NCI-H69 (cell line): ENCODE data around the gene TMEM163.
"Not testable (repeated sequence)": the region's sequence is repeated elsewhere in the genome, so short reads cannot be mapped to it uniquely, and the experiment has no call there.

Experiments used
- DNase-seq: peaks from one replicate; lab custom pipeline; 2025; lab: John Stamatoyannopoulos, UW

Gene TMEM163

GRCh38 chr2:134665727-134666506 lies 52.9 kb downstream of the TMEM163 start:
- no peak for DNase-seq

GRCh38 chr2:134663451-134664450 lies 55.0 kb downstream of the TMEM163 start:
- DNase-seq: no peak

GRCh38 chr2:134662751-134663150 lies 56.0 kb downstream of the TMEM163 start:
- no peak for DNase-seq

DNA sequence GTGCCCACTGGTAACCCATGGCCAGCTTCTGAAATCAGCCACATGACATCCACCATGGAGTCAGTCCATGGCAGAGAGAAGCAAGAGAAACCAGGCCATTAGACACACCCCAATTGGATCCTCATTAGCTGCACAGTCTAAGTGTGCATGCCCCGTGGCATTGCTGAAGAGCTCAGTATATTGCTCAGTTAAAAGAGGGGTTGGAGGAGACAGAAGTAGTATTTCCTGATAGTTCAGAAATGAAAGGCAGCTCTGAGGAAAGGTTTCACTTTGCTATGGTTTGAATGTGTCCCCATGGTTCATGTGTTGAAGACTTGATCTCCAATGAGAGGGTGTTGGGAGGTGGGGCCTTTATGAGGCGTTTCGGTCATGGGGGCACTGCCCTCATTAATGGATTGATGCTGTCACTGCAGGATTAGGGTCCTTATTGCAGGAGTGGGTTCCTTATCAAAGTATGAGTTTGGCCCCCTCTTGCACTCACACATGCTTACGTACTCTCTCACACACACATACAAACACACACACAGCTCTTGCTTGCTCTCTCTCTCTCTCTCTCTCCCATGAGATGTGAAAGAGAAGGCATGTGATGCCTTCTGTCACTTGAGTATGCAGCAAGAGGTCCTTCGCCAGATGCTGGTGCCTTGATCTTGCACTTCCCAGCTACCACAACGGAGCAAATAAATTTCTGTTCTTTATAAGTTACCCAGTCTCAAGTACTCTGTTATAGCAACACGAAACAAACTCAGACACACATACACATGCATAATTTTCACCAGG lies 58.0 kb downstream of the TMEM163 start:
- no peak for DNase-seq

DNA sequence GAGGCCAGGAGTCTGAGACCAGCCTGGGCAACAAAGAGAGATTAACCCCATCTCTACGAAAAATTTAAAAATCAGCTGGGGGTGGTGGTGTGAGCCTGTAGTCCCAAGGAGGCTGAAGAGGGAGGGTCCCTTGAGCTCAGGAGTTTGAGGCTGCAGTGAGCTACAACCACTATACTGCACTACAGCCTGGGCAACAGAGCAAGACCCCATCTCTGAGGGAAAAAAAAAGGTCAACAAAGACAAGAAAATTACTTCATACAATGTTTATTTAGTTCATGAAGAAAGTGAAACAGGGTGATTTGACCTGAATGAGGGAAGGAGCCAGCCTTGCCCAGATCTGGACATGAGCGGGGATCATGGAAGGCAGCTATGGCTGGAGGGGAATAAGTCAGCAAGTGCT lies 59.1 kb downstream of the TMEM163 start:
- DNase-seq: no peak

- DNase-seq: no peak
These were observed 61.0 kb downstream of the TMEM163 start for GRCh38 chr2:134657650-134658250.

DNA sequence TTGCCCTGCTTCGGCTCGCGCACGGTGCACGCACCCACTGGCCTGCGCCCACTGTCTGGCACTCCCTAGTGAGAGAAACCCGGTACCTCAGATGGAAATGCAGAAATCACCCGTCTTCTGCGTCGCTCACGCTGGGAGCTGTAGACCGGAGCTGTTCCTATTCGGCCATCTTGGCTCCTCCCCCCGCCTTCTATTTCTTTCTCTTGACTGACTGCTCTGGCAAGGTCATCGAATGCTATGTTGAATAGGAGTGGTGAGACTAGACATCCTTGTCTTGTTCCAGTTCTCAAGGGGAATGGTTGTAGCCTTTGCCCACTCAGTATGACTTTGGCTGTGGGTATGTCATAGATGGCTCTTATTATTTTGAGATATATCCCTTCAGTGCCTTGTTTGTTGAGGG lies 62.4 kb downstream of the TMEM163 start:
- DNase-seq: not testable (repeated sequence)

- DNase-seq: no peak
These were observed 70.2 kb downstream of the TMEM163 start for GRCh38 chr2:134648586-134648985.

DNA sequence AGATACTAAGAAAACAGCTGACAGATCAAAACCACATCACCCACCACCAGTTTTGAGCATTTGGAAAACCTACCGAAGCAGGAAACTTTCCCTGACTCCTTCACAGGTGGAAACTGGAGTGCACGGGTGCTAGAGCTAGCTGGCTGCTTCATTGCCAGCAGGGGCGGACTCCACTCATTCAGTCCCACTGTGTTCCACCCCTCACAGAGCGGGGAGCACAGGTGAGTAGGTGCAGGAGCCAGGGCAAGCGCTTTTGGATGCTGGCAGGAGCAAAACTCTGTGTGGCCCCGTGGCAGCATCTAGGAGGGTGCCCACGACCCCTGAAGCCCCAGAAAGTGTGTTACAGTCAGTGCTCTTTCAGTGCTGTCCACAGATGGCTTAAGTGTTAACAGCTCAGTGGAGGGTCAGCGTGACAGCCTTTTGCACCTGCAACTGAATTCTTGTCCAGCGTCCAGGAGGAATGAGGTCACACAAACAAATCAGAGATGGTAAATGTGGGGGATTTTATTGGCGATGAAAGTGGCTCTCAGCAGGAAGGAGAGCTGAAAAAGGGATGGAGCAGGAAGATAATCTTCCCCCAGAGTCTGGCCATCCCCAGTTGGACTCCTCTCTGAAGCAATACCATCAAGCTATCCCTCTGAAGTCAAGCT lies 71.1 kb downstream of the TMEM163 start:
- no peak for DNase-seq

- no peak for DNase-seq
These were observed 75.9 kb downstream of the TMEM163 start for GRCh38 chr2:134642938-134643337.

DNA sequence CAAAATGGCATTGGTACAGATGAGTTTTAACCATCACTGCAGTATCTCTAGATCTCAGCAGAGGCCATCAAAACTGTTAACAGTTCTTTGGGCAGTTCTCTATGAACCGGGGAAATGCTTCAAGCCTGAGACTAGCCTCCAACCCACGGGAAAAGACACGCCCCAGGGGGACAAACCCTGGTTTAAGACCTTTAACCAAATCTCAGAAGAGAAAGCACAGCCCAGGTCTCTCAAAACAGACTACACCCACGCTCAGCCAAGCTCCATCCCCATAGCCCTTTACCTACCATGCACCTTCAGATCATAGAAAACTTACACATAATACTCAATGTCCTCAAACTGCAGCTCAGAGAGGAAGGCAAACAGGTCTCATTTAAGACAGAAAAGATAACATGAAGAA lies 78.3 kb downstream of the TMEM163 start:
- DNase-seq: no peak

DNA sequence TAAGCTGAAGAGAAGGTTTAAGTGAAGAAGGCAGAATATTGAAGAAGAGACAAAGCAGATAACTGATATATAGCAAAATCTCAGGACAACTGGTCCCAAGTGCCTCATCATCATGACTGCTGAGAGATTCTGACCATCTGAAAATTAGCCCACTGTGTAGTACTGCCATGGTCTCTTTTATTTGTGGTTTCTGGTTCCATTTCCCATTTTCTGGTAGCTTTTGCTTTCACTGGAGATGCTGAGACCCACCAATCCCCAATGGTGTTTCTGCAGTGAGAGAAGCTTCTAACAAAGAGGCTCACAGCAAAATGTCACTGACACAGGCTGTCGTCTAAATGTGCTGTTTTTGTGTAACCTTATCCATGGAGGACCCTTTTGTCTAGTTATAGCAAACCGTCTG lies 79.5 kb downstream of the TMEM163 start:
- DNase-seq: no peak

DNA sequence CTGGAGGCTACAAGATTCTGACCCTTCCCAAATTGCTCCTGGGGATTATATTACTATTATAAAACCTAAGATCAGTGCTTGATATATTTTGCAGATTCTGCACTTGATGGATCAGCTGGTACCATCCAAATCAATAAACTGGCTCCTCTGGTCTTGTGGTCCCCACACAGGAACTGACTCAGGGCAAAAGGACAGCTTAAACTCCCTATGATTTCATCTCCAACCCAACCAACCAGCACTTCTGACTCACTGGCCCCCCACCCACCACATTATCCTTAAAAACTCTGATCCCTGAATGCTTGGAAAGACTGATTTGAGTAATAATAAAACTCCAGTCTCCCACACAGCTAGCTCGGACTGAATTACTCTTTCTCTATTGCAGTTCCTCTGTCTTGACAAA lies 82.1 kb downstream of the TMEM163 start:
- no peak for DNase-seq

DNA sequence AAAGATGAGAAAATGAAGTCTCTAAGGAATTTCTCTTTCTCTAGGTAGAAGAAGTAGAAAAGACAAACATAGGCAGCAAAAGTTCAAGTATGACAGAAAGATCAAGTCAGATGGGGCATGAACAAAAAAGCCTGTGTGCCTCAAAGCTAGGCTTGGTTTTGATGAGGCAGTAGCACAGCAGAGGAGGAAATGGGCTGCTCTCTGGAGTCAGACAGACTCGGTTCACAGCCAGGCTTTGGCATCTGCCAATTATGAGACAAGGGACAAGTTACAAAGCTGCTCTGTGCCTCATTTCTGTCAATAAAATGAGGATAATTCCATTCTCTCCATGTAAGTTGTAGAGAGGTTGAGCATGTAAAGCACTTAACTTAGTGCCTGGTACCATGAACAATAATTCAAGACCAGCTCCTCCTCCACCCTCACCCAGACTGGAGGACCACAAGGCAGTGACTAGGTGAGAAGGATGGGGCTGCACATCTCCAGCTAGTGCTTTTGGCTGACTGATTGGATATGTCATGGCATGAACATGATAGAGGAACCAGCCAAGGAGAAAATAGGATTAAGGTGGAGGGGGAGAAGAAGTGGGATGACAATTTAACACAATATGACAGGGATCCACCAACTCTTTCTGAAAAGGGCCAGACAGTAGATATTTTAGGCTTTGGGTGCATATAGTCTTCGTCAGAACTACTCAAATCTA lies 84.6 kb downstream of the TMEM163 start:
- no peak for DNase-seq

- DNase-seq: no peak
These were observed 88.2 kb downstream of the TMEM163 start for GRCh38 chr2:134630504-134631159.

DNA sequence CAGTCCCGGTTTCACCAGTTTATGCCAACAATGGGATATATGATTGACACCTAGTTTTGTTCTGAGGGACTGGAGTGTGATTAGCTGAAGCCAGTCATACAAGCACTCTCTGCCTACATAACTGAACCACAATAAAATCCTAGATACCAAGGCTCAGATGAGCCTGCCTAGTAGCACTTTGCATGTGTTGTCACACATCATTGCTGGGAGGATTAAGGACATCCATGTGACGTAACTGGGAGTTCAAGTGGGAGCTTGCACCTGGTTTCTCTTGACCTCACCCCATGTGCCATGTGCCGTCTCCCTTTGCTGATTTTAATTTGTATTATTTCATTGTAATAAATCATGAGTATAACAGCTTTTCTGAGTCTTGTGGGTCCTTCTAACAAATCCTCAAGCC lies 90.3 kb downstream of the TMEM163 start:
- DNase-seq: no peak

- no peak for DNase-seq
These were observed 92.0 kb downstream of the TMEM163 start for GRCh38 chr2:134626781-134627180.

DNA sequence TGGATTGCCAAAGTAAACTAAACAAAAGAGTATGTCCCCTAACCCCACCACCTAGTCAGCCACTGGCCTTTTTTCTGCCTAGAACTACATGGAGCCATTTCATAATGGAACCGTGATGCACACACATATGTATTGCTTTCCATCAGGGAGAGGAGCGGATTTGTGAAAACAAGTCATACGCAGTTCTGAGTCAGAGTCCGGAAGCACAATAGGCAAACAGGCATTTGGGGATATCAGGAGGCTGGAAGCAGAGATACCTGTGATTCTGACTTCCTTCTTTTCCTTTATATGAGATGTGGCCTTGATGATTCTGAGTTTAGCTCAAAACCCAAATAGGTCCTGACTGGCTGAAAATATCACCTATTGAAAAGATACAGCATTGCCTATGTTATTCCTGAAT lies 93.5 kb downstream of the TMEM163 start:
- no peak for DNase-seq

GRCh38 chr2:134623796-134624195 lies 95.0 kb downstream of the TMEM163 start:
- DNase-seq: no peak

GRCh38 chr2:134623046-134623445 lies 95.8 kb downstream of the TMEM163 start:
- DNase-seq: no peak
